Kidney (tissue), 14 donors: ENCODE measurements around the gene PRKAR2B. TPM values are rescaled to one million over a fixed set of nuclear protein-coding genes. Genes with fewer than 3 reads are reported as not detected.
A peak's percentile ranks its signal among the peaks of the same experiment; 100 is the strongest.

Experiments
- DNase-seq, 5 donors: peaks; one replicate each; pipeline ENCODE4 v3.0.0-alpha.2; 2013 to 2020
- FAIRE-seq: peaks from 2 replicates; lab custom pipeline; 2012; peaks lifted over from hg19 to GRCh38; lab: Jason Lieb, UNC
- H3K27ac ChIP-seq, 2 donors: one replicate each; pipeline ENCODE4 v1.7.0; 2013; ENCODE audit warnings: low read depth in 2 of 2, low read length in 2 of 2, inconsistent platforms in 1 of 2
- H3K27me3 ChIP-seq: one replicate; pipeline ENCODE4 v1.7.1; 2013; ENCODE audit warnings: low read length, inconsistent platforms; ENCODE audit not compliant: control insufficient read depth, insufficient read depth
- H3K36me3 ChIP-seq, 3 donors: one replicate each; pipeline versions ENCODE4 v1.7.0 to v1.7.1; 2013; ENCODE audit warnings: low read length in 3 of 3, control low read depth in 1 of 3, inconsistent platforms in 1 of 3; ENCODE audit not compliant: insufficient read depth in 3 of 3, control insufficient read depth in 2 of 3
- H3K4me1 ChIP-seq, 3 donors: one replicate each; pipeline versions ENCODE4 v1.7.0 to v1.7.1; 2013; ENCODE audit warnings: low read length in 3 of 3, inconsistent platforms in 1 of 3, low read depth in 1 of 3; ENCODE audit not compliant: control insufficient read depth in 2 of 3, insufficient read depth in 2 of 3
- H3K4me3 ChIP-seq, 3 donors: one replicate each; pipeline versions ENCODE4 v1.7.0 to v1.8.1; 2013; ENCODE audit warnings: low read length in 3 of 3, control low read depth in 1 of 3, inconsistent platforms in 1 of 3
- H3K9ac ChIP-seq, 3 donors: one replicate each; pipeline versions ENCODE4 v1.7.0 to v1.7.1; 2013; ENCODE audit warnings: low read length in 3 of 3, control low read depth in 1 of 3, inconsistent platforms in 1 of 3
- H3K9me3 ChIP-seq, 3 donors: one replicate each; pipeline versions ENCODE4 v1.7.0 to v1.7.1; 2013; ENCODE audit warnings: low read length in 3 of 3, control low read depth in 1 of 3, inconsistent platforms in 1 of 3; ENCODE audit not compliant: control insufficient read depth in 2 of 3, insufficient read depth in 1 of 3
- intact Hi-C: fragments of 100-400 bp; cut with DNase I; formaldehyde crosslinking; loops from one replicate; pipeline ENCODE4 v1.11.1; 2022
- polyA plus RNA-seq: library from polyadenylated mRNA; stranded (reverse); fragments of 350-450 nt; fragmentation: Illumina TruSeq; extraction: RNeasy Lipid Tissue Mini Kit (QIAGEN cat#74804); gene quantifications from one replicate; pipeline ENCODE4 v1.2.3, GENCODE V29; 2014; ENCODE audit warnings: low read depth, low replicate concordance; ENCODE audit not compliant: insufficient read depth
- total RNA-seq: library from RNA; stranded (reverse); fragmentation: NEBNext Ultra II Directional; extraction: Animal tissue kit (Norgen Biotek cat#: 25700); gene quantifications from one replicate; pipeline ENCODE4 v1.2.1, GENCODE V29; 2021
- TF ChIP-seq, protein P1 (sequence below): IDR thresholded peaks from 3 replicates; pipeline ENCODE4 v1.5.1; 2012; ENCODE audit warnings: mild to moderate bottlenecking, moderate library complexity, borderline replicate concordance; ENCODE audit not compliant: insufficient read depth; ENCODE audit errors: extremely low read depth
- donor health status: control.
- donor health status: control.
- donor health status: control.
- donor health status: control.
- donor health status: control.
- donor health status: DM: yes; HTN: yes; CAD: no.
- donor health status: Normal renal cell carcinoma (clear cell type).

The PRKAR2B gene
- total and polyA plus RNA-seq, 2 donors from 2014 or later, result 6.9 to 7.3 TPM

DNA sequence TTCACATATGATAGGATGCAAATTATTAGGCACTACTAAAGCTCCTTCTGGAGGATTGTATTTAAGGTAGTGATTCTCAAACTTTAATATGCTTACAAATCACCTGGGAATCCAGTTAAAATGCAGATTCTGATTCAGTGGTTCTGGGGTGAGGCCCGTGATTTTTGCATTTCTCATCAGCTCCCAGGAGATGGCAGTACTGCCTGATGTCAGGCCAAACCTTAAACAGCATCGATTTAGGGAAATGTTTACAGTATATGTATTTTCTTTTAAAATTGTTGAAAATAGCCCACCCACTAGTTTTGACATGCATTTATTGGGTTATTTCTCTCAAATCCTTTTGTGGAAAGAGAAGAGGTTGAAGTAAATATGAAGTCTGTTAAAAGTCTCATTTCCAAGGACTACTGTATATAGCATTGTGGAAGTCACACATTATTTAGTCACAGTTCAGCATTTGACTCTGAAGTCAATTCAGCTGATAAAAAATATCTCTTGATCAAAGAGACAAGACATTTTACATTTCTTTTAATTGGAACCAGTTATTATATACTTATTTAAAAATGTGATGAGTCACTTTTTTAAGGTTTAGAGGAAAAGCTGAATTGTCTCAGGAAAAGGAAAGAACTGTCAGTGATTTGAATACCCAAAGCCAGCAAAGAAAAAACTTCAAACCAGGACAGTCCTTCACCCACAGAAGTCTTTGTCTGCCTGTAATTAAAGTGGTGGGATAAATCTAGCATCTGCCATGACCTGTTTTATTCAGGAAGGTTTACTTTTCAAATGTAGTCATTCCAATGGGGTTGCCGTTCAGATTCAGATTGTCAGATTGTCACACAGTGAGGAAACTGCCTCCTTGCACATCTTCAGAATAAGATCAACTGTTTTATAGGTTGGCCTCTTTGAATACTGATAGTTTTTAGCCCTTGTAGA, 103.2 kb downstream of the PRKAR2B start:
- intact Hi-C loops, result no loop called here

DNA sequence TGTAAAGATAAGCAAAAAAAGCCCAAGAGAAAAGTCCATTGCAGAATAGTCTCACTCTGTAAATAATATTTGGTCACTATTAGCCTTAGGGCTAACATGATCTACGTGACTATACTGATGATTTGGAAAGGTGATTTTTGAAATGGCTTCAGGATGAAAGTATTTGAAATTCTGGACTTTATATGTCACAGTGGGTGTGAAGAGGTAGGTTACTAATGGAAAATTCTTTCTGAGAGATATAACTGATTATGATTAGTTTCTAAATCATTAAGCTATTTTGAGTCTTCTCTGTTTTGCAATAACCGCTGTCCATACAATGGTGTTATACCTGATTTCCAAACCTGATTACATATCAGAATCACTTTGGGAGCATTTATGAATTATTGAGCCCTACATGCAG, 104.2 kb downstream of the PRKAR2B start:
- Histone ChIP-seq H3K4me1 (no peaks in the 10 kb centered on the region), H3K27ac (no peak overlapping the region), H3K9ac (no peak overlapping the region), H3K4me3 (no peak overlapping the region), H3K27me3 (no peaks in the 10 kb centered on the region), H3K36me3 (no peaks in the 10 kb centered on the region), H3K9me3 (no peaks in the 10 kb centered on the region)
- TF ChIP-seq, protein P1, sequence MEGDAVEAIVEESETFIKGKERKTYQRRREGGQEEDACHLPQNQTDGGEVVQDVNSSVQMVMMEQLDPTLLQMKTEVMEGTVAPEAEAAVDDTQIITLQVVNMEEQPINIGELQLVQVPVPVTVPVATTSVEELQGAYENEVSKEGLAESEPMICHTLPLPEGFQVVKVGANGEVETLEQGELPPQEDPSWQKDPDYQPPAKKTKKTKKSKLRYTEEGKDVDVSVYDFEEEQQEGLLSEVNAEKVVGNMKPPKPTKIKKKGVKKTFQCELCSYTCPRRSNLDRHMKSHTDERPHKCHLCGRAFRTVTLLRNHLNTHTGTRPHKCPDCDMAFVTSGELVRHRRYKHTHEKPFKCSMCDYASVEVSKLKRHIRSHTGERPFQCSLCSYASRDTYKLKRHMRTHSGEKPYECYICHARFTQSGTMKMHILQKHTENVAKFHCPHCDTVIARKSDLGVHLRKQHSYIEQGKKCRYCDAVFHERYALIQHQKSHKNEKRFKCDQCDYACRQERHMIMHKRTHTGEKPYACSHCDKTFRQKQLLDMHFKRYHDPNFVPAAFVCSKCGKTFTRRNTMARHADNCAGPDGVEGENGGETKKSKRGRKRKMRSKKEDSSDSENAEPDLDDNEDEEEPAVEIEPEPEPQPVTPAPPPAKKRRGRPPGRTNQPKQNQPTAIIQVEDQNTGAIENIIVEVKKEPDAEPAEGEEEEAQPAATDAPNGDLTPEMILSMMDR, result no peak
- FAIRE-seq, result no peak
- no peak for DNase-seq
- intact Hi-C loops, result no loop called here

More for the DNA sequence above, 103.2 kb downstream of the PRKAR2B start:
- no peaks in the 10 kb centered on the region for H3K9me3 ChIP-seq
- H3K4me1 ChIP-seq, result no peaks in the 10 kb centered on the region
- H3K4me3 ChIP-seq, result no peak overlapping the region
- FAIRE-seq (no peak), DNase-seq (peak in 2 of 5 donors; percentile 32 to 47)
- TF ChIP-seq, protein P1, result peak; percentile 64
- H3K9ac ChIP-seq, result no peak overlapping the region
- H3K36me3 ChIP-seq, result no peaks in the 10 kb centered on the region
- no peaks in the 10 kb centered on the region for H3K27me3 ChIP-seq
- H3K27ac ChIP-seq, result no peak overlapping the region

DNA sequence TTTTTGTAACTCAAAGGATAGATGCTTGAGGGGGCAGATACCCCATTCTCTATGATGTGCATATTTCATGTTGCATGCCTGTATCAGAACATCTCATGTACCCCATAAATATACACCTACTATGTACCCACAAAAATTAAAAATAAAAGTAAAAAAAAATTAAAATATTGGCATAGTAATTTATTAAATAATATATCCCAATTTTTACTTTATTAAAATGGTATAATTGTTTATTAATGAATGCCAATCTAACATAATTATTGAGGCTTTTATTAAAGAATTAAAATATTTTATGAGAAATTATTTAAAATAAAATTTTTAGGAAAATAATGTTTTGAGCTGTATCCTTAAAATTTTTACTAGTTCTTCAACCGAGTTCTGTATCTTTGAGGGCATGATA, 105.4 kb downstream of the PRKAR2B start:
- Histone ChIP-seq H3K27me3 (no peaks in the 10 kb centered on the region), H3K9ac (no peak overlapping the region), H3K4me3 (no peak overlapping the region), H3K36me3 (no peaks in the 10 kb centered on the region), H3K27ac (no peak overlapping the region), H3K4me1 (no peaks in the 10 kb centered on the region), H3K9me3 (no peaks in the 10 kb centered on the region)
- FAIRE-seq, result peak; percentile 94
- TF ChIP-seq, protein P1, result no peak
- intact Hi-C loops, result no loop called here
- no peak for DNase-seq
